Articular chondrocyte of knee joint (primary cell): Measurements from ENCODE around the gene ELK1. TPM values are rescaled to one million over a fixed set of nuclear protein-coding genes. Genes with fewer than 3 reads are reported as not detected.

Source experiments
- small RNA-seq: library from RNA; depleted of rRNA; stranded (forward); fragments of <200 nt; gene quantifications from one replicate; pipeline ENCODE3, GENCODE V24; 2012
- total RNA-seq: library from RNA; depleted of rRNA; stranded (reverse); fragments of >200 nt; gene quantifications from 2 replicates; pipeline ENCODE4 v1.2.3, GENCODE V29; 2012

Gene ELK1, protein sequence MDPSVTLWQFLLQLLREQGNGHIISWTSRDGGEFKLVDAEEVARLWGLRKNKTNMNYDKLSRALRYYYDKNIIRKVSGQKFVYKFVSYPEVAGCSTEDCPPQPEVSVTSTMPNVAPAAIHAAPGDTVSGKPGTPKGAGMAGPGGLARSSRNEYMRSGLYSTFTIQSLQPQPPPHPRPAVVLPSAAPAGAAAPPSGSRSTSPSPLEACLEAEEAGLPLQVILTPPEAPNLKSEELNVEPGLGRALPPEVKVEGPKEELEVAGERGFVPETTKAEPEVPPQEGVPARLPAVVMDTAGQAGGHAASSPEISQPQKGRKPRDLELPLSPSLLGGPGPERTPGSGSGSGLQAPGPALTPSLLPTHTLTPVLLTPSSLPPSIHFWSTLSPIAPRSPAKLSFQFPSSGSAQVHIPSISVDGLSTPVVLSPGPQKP
- total RNA-seq = 17.6 and 18.7 TPM in 2 replicates

DNA sequence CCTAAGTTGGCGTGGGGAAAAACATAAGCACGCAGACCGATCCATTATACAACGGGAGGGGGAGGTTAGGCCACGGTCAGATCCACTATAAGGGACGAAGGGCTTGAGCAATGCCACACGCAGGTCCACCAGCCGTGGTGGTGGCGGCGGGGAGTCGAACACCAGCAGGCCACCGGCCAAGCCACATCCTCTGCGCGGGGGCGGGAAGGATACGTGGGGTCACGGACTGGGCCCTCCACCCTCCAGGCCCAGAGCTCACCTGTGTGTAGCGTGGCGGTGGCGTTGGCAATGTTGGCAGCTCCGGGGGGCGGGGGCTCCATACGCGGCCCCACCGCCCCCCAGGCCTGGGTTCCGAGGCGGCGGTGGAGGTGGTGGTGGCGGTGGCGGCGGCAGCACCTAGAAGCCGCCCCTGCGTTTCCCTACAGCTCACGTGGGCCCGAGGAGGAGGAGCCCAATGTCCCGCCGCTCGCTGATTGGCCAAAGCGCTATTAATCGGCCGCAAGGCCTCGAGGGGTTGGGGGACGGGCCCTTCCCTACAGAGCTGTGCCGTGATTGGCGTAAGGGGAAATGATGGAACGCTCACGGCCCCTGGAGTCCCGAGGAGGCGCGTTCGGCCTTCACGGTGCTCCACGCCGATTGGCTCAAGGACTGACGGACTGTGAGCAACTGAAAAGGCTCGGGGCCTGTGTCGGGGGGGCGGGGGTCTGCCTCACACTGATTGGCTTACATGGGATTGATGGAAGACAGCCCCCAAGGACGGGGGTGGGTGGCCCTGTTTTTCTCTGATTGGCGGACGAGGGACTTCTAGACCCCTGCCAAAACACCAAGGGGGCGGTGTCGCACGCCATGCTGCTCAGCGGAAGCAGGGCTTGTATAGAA, at the start of gene ELK1:
ELK1 (minus strand) TSS at position 400 of the 879 bp plus-strand sequence. CDS start 9,122 bp downstream, outside the sequence.

DNA sequence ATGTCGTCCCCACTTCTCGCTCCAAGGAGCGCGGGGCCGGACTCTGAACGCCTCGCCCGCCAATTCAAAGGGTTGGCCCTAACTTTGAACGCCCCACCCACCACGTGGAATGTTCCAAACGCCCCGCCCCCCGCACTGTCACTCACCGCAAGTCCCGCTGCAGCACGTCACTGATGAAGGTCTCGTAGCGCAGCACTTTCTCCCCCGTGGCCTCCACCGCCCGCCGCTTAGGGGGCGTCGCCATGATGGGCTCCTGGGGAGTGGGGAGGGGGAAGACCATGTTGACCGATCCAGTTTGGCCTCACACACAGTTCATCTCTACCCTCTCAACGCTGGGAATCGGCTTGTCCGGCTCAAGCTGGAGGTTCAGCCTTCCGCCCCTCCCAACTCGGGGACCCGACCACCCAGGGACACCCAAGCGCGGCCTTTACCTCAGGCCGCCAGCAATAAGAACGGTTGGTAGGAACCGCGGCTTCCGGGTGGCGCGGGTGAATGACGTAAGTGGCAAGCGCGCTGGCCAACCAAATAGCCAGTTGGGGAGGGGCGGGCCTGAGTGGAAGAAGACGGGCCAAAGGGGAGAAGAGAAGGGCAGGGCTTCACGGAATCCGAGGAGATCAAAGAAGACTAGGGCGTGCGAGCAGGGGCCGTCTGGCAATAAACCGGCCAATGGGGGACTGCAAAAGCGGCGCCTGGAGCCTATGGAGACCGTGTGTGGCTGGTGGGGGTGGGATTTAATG, 8.5 kb upstream of the ELK1 start, which contains the start of gene UXT:
UXT (minus strand) TSS at position 497 of the 737 bp plus-strand sequence; CDS start at position 244, 253 bp downstream.

DNA sequence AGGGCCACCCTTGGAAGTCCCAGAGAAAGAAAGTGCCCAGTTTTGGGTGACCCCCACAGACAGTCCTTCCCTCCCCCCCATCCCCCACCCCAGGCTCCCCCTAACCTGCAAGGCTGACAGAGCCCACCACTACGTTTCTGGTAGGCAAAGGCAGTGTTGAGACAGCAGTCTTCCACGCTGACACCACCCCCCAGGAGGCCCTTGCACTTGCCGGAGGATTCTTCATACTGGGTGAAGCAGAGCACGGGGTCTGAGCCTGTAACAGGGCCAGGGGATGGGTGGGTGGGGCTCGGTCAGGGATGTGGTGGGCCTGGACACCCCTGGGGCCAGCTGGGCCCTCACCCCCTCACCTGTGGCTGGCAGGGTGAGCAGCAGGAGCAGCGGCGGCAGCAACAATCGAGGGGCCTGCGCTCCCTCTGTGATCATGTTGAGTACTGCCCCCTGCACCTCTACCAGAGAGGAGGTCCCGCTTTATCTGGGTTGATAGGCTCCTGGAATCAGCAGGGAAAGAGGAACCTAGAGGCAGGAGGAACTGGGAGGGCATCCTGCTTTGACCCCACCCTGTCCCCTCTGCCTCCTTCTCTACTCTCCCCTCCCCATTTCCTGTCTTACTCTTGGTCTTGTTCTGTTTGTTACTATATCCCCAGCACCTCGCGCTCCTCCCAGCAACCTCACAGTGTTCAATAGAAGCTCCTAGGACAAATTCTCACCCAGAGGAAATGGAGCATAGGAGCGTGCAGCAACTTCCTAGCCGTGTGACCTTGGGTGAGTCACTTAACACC, 20.8 kb downstream of the ELK1 start, which contains the start of gene CFP:
CFP (minus strand) TSS at position 512 of the 782 bp plus-strand sequence; CDS start at position 426, 86 bp downstream.

DNA sequence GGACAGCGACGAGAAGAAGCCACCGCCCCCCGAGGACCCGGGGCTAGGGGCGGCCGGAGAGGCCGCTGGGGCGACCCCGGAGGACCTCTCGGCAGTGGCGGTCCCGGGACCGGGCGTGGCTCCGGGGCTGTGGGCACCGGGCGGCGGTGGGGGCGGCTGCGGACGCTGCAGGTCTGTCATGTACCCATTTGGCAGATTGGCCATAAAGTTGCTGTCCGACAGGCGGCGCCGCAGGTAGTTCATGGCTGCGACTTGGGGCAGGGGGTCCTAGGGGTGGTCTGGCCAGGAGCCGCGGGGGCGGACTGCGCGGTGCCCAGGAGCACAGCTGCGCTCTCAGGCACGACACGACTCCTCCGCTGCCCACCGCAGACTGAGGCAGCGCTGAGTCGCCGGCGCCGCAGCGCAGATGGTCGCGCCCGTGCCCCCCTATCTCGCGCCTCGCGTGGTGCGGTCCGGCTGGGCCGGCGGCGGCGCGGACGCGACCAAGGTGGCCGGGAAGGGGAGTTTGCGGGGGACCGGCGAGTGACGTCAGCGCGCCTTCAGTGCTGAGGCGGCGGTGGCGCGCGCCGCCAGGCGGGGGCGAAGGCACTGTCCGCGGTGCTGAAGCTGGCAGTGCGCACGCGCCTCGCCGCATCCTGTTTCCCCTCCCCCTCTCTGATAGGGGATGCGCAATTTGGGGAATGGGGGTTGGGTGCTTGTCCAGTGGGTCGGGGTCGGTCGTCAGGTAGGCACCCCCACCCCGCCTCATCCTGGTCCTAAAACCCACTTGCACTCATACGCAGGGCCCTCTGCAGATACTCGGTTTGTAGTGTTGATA, 30.7 kb downstream of the ELK1 start, which contains the start of gene SYN1:
SYN1 (minus strand) TSS at position 372 of the 817 bp plus-strand sequence; CDS start at position 243, 129 bp downstream.

Small RNA genes lying within 50 kb of the gene (small RNA-seq; reads per million reads assigned to genes)
- gene MIR4769 = not detected

Other genes with a start within 250 kb of the ELK1 start
- gene ZNF41, start 167.3 kb downstream of the ELK1 start, total RNA-seq = 10.5 and 10.9 TPM in 2 replicates
- gene ARAF, start 89.4 kb downstream of the ELK1 start, total RNA-seq = 19.1 and 19.7 TPM in 2 replicates
- 385 and 493 TPM in 2 replicates for gene TIMP1, start 68.1 kb downstream of the ELK1 start, total RNA-seq
- 0.11 and 0.52 TPM in 2 replicates for gene SYN1, start 30.7 kb downstream of the ELK1 start, total RNA-seq
- gene CFP, start 20.6 kb downstream of the ELK1 start, total RNA-seq = 0.11 and 0.13 TPM in 2 replicates
- 96.4 and 106 TPM in 2 replicates for gene UXT, start 8.6 kb upstream of the ELK1 start, total RNA-seq
- gene ZNF81, start 186.3 kb upstream of the ELK1 start, total RNA-seq = 6.0 and 7.0 TPM in 2 replicates